HepG2 (cell line): ENCODE data around the gene NIP7. TPM values are rescaled to one million over a fixed set of nuclear protein-coding genes. Genes with fewer than 3 reads are reported as not detected.

ENCODE experiments used
- KLF13 ChIP-seq: sonication (generic); formaldehyde crosslinking; IDR thresholded peaks from 2 replicates; pipeline ENCODE4 v1.4.0; 2020; ENCODE audit warnings: mild to moderate bottlenecking, missing genetic modification reagents
- MYC ChIP-seq: sonication (generic); formaldehyde crosslinking; IDR thresholded peaks from 2 replicates; pipeline ENCODE4 v1.9.0; 2021; ENCODE audit warnings: missing genetic modification reagents, borderline replicate concordance
- NRL ChIP-seq: sonication (generic); formaldehyde crosslinking; IDR thresholded peaks from 2 replicates; pipeline ENCODE4 v1.5.0; 2020; ENCODE audit warnings: missing genetic modification reagents, mild to moderate bottlenecking, moderate library complexity, borderline replicate concordance
- PRMT3 ChIP-seq: sonication (generic); formaldehyde crosslinking; IDR thresholded peaks from 2 replicates; pipeline ENCODE4 v1.8.1; 2022; ENCODE audit warnings: low read depth, mild to moderate bottlenecking, moderate library complexity, missing genetic modification reagents, borderline replicate concordance
- PRPF4 ChIP-seq: fragments of 200-400 bp; formaldehyde crosslinking; IDR thresholded peaks from 2 replicates; pipeline ENCODE4 v1.6.1; 2016; ENCODE audit warnings: low read length, low read depth; ENCODE audit not compliant: poor library complexity, severe bottlenecking
- RARG ChIP-seq: sonication (generic); formaldehyde crosslinking; IDR thresholded peaks from 2 replicates; pipeline ENCODE4 v1.4.0; 2020; ENCODE audit warnings: low read depth, mild to moderate bottlenecking, missing genetic modification reagents
- TOPORS ChIP-seq: sonication (generic); formaldehyde crosslinking; IDR thresholded peaks from 2 replicates; pipeline ENCODE4 v1.8.0; 2023; ENCODE audit warnings: mild to moderate bottlenecking, missing genetic modification reagents
- ZEB1 ChIP-seq: IDR thresholded peaks from 2 replicates; pipeline ENCODE4 v1.6.1; 2012; ENCODE audit warnings: mild to moderate bottlenecking, low read depth, inconsistent platforms; ENCODE audit not compliant: insufficient replicate concordance
- ZNF17 ChIP-seq: sonication (generic); formaldehyde crosslinking; IDR thresholded peaks from 2 replicates; pipeline ENCODE4 v1.5.0; 2020; ENCODE audit warnings: mild to moderate bottlenecking, missing genetic modification reagents
- ZNF329 ChIP-seq: sonication (generic); formaldehyde crosslinking; IDR thresholded peaks from 2 replicates; pipeline ENCODE4 v1.9.0; 2021; ENCODE audit warnings: low read depth, mild to moderate bottlenecking, missing genetic modification reagents
- ZNF589 ChIP-seq: sonication (generic); formaldehyde crosslinking; conservative IDR thresholded peaks from 2 replicates; pipeline ENCODE4 v1.8.0; 2022; ENCODE audit warnings: mild to moderate bottlenecking, moderate library complexity, missing genetic modification reagents
- ZNF644 ChIP-seq: IDR thresholded peaks from 2 replicates; pipeline ENCODE4 v1.6.1; 2016; ENCODE audit warnings: low read depth
- polyA plus RNA-seq, 8 experiments: library from polyadenylated mRNA; depleted of rRNA in 3 of 8; stranded (reverse) in 7 of 8; unstranded in 1 of 8; fragments of >200 nt; fragmentation: Illumina TruSeq in 4 of 8; extraction: Trizol in 4 of 8; gene quantifications; 2 replicates each; pipeline versions ENCODE4 v1.2.1 to v1.2.3, GENCODE V29; 2011 to 2016; ENCODE audit warnings: low read depth in 4 of 8, missing spikeins in 1 of 8, mixed read lengths in 1 of 8; ENCODE audit not compliant: insufficient read depth in 1 of 8
- total RNA-seq, 5 experiments: library from RNA; depleted of rRNA; stranded (reverse); fragments of >200 nt; fragmentation: Illumina TruSeq; extraction: Trizol; gene quantifications; 2 replicates each; pipeline ENCODE4 v1.2.3, GENCODE V29; 2016; ENCODE audit warnings: low read depth in 1 of 5
- TF ChIP-seq, protein P1 (sequence below): sonication (generic); formaldehyde crosslinking; conservative IDR thresholded peaks from 2 replicates; pipeline ENCODE4 v1.4.0; 2020; ENCODE audit warnings: mild to moderate bottlenecking, missing genetic modification reagents, moderate library complexity
- TF ChIP-seq, protein P2 (sequence below): sonication (generic); formaldehyde crosslinking; IDR thresholded peaks from 2 replicates; pipeline ENCODE4 v1.5.1; 2020; ENCODE audit warnings: missing genetic modification reagents, mild to moderate bottlenecking, borderline replicate concordance
- TF ChIP-seq, protein P3 (sequence below): sonication (generic); formaldehyde crosslinking; IDR thresholded peaks from 2 replicates; pipeline ENCODE4 v1.4.0; 2020; ENCODE audit warnings: missing genetic modification reagents, mild to moderate bottlenecking, borderline replicate concordance
- TF ChIP-seq, protein P4 (sequence below): IDR thresholded peaks from 2 replicates; pipeline ENCODE4 v1.6.1; 2016; ENCODE audit warnings: low read depth, borderline replicate concordance
- TF ChIP-seq, protein P5 (sequence below): sonication (generic); formaldehyde crosslinking; IDR thresholded peaks from 2 replicates; pipeline ENCODE4 v1.8.0; 2022; ENCODE audit warnings: mild to moderate bottlenecking, missing genetic modification reagents; ENCODE audit not compliant: insufficient replicate concordance

NIP7 gene
- total and polyA plus RNA-seq, 2 of the 13 experiments (the other 11 are each of a cell fraction or from before 2014, with no cell fraction given) = 15.3 to 114 TPM

DNA sequence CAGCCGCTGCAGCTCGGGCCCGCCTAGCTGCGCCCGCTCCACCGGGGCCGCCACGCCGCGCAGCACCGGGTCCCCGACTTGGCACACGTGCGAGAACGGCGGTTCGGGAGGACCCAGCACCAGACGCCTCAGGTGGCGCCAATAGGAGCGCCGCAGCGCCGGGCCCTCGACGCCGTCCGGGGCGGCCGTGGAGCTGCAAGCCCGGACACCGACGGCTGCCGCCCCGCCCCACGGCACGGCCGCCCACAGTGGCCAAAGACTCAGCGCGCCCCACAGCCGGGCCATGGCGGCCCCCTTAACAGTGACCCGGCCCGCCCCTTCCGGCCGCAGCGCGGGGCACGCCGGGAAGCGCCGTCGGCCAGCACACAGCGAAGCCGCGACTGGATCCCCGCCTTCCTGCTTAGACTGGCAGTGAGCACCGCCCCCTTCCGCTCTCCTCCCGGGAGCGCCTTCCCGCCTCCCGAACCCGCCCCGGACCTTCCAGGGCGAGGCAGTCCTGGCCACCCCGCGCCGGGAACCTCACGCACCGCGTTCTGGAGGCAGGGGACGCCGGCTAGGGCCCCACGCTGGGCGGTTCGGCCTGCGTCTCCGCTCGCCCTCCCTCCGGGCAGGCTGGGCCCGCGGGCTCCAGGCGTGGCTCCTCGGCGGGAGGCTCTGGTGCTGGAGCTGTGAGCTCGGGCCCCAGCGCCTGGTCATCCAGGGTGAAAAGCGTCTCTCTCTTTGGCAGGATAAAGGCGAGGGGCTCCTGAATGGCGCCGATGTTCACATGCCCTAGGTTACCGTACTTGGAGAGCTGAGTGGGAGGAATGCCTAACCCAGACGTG is 9.1 kb upstream of the NIP7 start, which contains the start of gene PDF (continued):
- TF ChIP-seq, protein P1, sequence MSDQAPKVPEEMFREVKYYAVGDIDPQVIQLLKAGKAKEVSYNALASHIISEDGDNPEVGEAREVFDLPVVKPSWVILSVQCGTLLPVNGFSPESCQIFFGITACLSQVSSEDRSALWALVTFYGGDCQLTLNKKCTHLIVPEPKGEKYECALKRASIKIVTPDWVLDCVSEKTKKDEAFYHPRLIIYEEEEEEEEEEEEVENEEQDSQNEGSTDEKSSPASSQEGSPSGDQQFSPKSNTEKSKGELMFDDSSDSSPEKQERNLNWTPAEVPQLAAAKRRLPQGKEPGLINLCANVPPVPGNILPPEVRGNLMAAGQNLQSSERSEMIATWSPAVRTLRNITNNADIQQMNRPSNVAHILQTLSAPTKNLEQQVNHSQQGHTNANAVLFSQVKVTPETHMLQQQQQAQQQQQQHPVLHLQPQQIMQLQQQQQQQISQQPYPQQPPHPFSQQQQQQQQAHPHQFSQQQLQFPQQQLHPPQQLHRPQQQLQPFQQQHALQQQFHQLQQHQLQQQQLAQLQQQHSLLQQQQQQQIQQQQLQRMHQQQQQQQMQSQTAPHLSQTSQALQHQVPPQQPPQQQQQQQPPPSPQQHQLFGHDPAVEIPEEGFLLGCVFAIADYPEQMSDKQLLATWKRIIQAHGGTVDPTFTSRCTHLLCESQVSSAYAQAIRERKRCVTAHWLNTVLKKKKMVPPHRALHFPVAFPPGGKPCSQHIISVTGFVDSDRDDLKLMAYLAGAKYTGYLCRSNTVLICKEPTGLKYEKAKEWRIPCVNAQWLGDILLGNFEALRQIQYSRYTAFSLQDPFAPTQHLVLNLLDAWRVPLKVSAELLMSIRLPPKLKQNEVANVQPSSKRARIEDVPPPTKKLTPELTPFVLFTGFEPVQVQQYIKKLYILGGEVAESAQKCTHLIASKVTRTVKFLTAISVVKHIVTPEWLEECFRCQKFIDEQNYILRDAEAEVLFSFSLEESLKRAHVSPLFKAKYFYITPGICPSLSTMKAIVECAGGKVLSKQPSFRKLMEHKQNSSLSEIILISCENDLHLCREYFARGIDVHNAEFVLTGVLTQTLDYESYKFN (CRISPR knock-in tag) = peak; percentile 69; the same call in 1 of the 2 replicates
- TF ChIP-seq RARG (CRISPR knock-in tag) (no peak), ZNF17 (CRISPR knock-in tag) (no peak), ZEB1 (peak; percentile 43), PRPF4 (no peak), TOPORS (CRISPR knock-in tag) (peak; percentile 90; the same call in 1 of the 2 replicates), PRMT3 (peak; percentile 28; the same call in 1 of the 2 replicates), ZNF589 (CRISPR knock-in tag) (peak; percentile 83), NRL (CRISPR knock-in tag) (no peak; the same call in 1 of the 2 replicates), KLF13 (CRISPR knock-in tag) (peak; percentile 94; the same call in 1 of the 2 replicates), ZNF644 (CRISPR knock-in tag) (no peak), MYC (peak; percentile 89), ZNF329 (CRISPR knock-in tag) (peak; percentile 70; the same call in 1 of the 2 replicates)
- TF ChIP-seq, protein P2, sequence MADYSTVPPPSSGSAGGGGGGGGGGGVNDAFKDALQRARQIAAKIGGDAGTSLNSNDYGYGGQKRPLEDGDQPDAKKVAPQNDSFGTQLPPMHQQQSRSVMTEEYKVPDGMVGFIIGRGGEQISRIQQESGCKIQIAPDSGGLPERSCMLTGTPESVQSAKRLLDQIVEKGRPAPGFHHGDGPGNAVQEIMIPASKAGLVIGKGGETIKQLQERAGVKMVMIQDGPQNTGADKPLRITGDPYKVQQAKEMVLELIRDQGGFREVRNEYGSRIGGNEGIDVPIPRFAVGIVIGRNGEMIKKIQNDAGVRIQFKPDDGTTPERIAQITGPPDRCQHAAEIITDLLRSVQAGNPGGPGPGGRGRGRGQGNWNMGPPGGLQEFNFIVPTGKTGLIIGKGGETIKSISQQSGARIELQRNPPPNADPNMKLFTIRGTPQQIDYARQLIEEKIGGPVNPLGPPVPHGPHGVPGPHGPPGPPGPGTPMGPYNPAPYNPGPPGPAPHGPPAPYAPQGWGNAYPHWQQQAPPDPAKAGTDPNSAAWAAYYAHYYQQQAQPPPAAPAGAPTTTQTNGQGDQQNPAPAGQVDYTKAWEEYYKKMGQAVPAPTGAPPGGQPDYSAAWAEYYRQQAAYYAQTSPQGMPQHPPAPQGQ (CRISPR knock-in tag) = no peak
- TF ChIP-seq, protein P3, sequence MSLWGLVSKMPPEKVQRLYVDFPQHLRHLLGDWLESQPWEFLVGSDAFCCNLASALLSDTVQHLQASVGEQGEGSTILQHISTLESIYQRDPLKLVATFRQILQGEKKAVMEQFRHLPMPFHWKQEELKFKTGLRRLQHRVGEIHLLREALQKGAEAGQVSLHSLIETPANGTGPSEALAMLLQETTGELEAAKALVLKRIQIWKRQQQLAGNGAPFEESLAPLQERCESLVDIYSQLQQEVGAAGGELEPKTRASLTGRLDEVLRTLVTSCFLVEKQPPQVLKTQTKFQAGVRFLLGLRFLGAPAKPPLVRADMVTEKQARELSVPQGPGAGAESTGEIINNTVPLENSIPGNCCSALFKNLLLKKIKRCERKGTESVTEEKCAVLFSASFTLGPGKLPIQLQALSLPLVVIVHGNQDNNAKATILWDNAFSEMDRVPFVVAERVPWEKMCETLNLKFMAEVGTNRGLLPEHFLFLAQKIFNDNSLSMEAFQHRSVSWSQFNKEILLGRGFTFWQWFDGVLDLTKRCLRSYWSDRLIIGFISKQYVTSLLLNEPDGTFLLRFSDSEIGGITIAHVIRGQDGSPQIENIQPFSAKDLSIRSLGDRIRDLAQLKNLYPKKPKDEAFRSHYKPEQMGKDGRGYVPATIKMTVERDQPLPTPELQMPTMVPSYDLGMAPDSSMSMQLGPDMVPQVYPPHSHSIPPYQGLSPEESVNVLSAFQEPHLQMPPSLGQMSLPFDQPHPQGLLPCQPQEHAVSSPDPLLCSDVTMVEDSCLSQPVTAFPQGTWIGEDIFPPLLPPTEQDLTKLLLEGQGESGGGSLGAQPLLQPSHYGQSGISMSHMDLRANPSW (CRISPR knock-in tag) = peak; percentile 77; the same call in 1 of the 2 replicates
- TF ChIP-seq, protein P4, sequence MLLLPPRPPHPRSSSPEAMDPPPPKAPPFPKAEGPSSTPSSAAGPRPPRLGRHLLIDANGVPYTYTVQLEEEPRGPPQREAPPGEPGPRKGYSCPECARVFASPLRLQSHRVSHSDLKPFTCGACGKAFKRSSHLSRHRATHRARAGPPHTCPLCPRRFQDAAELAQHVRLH (CRISPR knock-in tag) = 0 out of 2 replicates have a peak, but pooled peaks have one; percentile 87
- TF ChIP-seq, protein P5, sequence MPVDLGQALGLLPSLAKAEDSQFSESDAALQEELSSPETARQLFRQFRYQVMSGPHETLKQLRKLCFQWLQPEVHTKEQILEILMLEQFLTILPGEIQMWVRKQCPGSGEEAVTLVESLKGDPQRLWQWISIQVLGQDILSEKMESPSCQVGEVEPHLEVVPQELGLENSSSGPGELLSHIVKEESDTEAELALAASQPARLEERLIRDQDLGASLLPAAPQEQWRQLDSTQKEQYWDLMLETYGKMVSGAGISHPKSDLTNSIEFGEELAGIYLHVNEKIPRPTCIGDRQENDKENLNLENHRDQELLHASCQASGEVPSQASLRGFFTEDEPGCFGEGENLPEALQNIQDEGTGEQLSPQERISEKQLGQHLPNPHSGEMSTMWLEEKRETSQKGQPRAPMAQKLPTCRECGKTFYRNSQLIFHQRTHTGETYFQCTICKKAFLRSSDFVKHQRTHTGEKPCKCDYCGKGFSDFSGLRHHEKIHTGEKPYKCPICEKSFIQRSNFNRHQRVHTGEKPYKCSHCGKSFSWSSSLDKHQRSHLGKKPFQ = no peak
